HG03060 (cell line): ENCODE data around the gene PRR36.
A peak's percentile ranks its signal among the peaks of the same experiment; 100 is the strongest.

Experiments
- ATAC-seq: cut with Tn5 transposase; IDR thresholded peaks from one replicate; pipeline ENCODE4 v1.9.1; 2021; ENCODE audit warnings: low read depth, moderate number of reproducible peaks; ENCODE audit not compliant: unreplicated experiment

PRR36 gene

DNA sequence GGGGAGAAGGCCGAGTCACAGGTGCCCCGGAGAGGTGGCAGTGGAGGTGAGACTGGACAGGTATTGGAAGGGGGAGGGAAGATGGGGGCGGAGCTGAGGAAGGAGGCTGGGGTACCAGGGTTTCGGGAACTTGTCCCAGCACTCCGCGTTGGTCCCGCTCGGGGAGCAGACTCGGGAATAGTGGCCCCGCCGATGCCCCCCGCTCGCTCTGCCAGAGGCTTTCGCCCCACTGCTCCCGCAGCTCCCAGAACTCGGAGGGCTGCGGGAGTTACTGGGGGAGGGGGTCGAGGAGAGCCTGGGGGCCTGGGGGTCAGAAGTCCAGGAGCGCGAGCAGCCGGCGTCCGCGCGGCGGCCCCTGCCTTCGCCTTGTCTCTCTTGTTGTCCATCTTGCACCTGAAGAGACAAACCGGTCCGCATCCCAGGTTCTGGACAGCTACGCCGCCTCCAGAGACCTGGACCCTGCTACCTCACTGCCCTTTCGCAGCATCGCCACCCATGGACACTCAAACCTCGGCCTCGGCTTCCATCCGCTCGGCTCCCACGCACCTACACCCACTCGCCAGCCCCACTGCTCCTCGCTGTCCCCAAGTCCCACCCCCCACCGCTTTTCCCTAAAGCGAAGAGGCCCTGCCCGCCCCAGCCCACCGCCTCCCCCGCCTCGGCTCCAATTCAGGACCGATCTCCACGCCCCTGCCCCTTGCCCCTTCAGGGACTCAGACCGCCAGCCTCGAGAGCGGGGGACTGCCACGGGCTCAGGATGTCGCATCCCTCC, 700 bp downstream of the PRR36 start:
- ATAC-seq: no peak

DNA sequence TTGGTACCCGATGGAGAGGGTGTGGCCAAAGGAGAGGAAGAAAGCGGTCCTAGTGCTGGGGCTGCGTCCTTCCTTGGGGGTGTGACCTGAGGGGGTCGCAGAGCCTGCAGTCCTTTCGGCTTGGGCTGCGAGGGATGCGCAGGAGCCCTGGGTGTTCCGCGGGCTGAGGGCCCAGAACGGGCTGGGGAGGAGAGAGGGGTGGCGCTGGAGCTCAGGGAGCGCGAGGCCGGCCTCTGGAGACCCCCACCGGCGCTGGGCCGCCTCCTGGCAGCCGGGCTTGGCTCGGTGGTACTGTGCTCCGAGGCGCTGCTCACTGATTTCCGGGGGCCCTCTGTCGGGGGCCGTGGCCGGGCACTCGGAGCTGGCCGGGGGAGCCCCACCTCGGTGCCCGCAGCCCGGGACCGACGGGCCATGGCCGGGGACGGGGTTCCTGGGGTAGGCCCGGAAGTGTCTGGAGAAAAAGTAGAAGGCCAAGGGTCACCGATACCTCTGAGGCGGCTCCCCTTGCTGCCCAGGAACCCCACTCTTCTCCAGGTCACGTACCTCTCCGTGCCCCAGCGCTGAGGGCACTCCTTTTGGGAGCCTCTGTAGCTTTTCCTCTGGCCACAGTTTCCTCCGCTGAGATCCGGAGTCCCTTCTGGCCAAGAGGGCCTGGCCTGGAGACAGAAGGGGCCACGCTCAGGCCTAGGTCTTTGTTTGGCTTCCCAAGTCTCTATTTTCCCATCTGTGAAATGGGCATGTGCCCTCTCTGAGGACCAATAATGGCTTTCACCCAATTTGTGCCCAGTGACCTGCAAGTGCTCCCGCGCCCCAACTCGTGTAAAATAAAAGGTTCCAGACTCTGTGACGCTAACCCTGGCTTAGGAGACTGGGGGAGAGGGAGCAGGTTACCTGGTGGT, 1.6 kb downstream of the PRR36 start:
- no peak for ATAC-seq

DNA sequence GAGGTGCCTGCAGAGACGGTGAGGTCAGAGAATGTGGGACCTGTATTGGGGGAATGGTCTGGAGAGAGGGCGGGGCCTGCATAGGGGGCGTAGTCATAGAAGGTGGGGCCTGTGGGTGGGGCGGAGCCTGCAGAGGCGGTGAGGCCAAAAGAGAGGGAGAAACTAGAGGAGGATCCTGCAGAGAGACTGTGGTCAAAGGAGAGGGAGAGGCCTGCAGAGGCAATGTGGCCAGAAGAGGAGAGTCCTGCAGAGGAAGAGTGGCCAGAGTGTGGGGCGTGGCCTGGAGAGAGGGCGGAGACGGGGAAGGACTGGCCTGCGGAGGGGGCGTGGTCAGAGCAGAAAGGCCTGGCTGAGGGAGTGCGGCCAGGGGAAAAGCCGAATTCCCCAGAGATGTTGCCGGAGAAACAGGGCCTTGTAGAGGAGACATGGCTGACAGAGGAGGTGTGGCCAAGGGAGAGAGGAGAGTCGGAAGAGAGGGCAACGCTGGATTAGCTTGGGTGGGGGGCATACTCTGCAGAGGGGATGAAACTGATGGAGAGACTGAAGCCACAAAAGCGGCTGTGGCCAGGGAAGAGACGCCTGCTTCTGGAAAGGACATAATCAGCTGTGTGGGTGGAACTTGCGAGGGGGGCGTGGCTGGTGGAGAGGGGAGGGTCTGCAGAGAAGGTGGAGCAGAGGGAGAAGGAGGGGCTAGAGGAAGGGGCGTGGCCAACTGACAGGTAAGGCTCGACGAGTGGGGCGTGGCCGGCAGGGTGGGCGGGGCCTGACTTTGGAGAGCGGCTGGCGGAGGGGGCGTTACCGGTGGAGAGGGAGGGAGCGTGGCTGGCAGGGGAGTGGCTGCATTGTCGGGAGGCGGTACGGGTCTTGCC, 2.5 kb downstream of the PRR36 start:
- no peak for ATAC-seq

DNA sequence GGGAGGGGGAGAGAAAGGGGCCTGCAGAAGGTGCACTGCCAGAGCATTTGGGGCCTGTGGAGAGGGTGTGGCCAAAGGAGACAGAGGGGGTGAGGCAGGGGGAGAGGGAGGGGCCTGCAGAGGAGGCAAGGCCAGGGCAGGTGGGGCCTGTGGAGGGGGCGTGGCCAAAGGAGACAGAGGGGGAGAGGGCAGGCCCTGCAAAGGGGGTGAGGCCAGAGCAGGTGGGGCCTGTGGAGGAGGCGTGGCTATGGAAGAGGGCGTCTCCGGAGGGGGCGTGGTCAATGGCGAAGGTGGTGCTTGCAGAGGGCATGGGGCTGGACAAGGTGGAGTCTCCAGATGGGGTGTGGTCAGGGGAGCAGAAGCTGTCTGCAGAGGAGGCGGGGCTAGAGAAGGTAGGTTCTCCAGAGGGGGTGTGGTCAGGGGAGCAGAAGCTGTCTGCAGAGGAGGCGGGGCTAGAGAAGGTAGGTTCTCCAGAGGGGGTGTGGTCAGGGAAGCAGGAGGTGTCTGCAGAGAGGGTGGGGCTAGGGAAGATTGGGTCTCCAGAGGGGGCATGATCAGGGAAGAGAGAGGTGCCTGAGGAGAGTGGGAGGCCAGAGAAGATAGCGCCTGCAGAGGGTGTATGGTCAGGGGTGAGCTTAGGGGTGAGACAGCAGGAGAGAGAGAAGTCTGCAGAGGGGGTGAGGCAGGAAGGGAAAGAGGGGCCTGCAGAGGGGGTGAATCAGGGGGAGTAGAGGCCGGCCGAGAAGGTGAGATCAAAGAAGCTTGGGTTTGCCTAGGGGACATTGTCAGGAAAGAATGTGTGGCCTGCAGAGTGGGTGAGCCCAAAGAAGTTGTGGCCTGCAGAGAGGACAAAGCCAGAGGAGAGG, 3.4 kb downstream of the PRR36 start:
- ATAC-seq: no peak

DNA sequence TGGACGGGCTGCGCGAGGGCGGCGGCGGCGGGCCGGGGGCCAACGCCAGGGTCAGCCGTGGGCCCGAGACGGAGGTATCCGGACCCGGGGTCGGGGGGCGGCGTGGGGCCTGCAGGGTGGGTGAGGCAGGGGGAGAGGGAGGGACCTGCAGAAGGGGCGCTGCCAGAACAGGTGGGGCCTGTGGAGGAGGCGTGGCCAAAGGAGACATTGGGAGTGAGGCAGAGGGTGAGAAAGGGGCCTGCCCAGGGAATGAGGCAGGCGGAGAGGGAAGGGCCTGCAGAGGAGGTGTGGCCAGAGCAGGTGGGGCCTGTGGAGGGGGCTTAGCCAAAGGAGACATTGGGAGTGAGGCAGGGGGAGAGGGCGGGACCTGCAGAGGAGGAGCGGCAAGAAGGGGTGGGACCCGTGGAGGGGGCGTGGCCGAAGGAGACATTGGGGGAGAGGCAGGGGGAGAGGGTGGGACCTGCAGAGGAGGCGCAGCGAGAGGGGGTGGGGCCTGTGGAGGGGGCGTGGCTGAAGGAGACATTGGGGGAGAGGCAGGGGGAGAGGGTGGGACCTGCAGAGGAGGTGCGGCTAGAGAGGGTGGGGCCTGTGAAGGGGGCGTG, 4.2 kb downstream of the PRR36 start:
- ATAC-seq: no peak

DNA sequence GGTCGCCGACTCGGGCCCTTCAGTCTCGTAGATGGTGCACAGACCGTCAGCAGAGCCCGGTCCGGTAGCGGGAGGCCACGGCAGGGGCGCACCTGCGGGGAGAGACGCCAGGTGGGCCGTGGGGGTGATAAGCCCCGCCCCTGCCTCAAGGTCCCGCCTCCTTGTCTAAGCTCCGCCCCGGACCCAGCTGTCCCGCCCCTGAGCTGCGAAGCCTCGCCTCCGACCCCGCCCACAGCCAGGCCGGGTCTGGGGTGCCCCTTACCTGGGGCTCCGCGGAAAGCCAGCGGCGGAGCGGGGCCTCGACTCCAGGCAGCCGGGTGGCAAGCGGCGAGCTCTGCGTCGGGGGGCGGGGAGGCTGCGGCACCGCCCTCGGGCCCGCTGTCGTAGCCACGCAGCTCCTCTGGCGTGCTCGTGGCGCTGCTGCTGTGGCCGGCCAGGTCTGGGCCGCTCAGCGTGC, 4.7 kb downstream of the PRR36 start:
- ATAC-seq: peak; percentile 27

DNA sequence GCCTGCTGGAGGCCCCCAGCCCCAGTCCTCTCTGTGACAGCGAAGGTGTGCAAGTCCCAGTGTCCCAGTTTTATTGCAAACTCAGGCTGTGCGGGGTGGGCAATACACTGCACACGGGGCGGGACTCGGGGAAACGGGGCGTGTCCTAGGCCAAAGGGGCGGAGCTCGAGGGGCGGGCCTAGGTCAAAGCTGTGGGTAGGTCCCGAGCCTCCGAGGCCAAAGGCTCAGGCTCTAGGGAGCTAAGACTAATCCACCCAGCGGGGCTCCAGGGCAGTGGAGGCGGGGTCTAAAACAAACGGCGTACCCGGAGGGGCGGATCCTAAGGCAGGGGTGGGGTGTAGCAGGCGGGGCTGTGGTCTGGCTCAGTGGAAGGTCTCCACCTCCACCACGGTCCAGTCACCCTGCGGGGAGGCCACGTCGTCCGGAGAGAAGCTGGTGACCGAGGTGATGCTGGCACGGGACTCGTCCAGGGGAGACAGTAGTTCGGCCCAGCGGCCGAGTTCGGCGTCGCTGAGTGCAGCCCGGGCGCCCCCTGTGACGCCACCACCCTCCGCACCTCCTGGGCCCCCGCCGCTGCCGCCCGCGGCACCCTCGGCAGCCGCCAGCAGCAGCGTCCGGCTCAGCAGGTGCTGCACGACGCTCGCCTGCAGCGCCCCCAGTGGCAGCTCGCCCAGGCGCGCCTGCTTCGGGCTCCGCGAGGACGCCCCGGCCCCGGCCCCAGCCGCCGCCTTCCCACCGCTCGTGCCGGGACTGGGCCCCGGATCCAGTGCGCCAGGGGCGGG, 5.3 kb downstream of the PRR36 start:
- peak; percentile 28 for ATAC-seq

DNA sequence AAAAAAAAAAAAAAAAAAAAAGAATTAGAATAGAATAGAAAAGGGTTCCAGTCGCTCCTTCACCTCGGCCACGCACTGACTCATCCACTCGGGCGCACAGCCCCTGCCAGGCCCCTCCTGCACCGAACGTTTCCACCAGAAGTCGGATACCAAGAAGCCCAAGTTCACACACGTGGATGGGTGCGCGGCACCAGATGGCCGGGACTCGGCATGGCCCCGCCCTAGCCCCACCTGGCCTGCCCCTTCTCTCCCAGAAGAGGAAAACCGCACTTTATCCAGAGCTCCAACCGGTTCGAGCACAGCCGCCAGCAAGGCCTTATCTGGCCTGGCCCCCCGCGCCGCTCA, 5.9 kb downstream of the PRR36 start:
- no peak for ATAC-seq

DNA sequence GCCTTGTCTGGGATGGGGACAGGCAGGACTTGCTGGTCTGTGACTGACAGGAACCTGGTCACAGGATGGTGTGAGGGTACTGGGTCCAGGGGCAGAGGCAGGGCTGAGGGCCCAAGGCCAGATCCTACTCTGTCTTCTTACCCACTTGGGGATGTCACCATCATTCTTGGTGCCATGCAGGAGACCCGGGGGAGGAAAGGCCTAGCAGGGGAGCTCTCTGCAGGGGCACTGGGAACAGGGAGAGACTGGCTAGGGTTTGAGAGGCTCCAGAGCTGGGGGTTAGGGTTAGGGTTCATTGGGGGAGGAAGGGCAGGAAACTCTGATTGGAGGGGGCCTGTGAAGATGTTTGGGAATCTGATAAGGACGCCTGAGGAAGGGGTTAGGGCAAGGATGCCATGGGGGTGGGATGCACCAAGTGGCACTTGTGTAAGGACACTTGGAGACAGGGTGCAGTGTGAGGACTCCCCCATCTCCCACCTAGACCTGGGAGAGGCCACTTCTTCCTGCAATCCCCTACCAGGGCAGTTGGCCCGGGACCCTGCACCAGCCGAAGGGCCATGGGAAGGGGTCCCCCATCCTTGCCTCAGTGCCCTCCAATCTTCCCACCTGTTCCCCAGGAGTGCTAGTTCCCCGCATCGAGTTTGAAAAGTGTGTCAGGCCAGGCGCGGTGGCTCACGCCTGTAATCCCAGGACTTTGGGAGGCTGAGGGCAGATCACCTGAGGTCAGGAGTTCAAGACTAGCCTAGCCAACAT, 6.9 kb downstream of the PRR36 start:
- no peak for ATAC-seq

DNA sequence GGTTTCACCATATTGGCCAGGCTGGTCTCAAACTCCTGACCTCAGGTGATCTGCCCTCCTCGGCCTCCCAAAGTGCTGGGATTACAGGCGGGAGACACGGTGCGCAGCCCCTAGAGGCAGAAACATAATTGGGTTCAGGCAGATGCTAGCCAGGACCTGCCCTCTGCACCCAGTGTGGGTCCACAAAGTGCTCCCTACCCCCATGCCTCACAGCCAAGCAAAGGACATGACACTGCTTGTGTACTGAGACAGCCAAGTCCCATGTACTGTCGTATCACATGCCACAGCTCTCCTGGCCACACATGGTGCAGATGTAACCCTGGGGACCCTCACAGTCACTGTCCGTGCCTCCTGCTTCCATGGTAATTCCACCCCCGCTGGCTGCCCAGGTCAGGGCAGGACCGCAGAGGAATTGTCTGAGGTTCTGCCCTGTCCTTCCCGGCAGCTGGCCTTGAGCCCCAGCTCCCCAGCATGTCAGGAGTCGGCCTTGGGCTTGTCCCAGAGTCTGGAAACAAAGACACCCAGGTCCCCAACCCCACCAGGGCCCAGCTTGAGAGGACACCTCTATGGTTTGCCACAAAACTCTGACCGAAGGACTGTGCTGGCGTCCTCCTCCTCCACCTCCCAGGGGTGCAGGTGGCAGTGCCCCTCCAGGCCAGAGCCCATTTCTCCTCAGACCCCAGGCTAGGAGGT, 7.6 kb downstream of the PRR36 start:
- no peak for ATAC-seq

DNA sequence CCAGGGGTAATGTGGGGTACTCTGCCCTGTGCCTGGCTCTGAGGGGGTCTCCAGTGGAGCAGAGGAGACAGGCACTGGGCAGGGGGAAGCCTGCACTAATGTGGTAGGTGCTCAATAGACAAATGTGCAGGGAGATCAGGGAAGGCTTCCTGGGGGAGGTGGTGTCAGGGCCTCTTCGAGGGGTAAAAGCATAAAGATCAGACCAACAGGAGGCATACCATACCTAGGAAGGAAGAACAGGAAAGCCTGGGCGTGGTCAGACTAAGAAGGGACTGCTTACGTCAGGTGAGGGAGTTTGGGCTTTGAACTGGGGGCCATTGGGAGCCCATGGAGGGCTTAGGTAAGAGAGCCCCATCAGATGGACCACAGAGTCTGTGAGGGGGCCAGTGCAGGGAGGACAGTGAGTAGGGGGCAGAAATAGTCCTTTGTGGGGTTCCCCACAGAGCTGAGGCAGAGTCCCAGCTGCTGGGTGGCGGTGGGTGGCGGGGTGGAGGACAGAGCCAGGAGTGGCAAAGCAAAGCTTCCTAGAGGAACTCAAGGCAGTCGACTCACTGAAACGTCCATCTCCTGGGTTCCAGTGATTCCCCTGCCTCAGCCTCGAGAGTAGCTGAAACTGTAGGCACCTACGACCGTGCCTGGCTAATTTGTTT, 8.8 kb downstream of the PRR36 start:
- ATAC-seq: no peak

DNA sequence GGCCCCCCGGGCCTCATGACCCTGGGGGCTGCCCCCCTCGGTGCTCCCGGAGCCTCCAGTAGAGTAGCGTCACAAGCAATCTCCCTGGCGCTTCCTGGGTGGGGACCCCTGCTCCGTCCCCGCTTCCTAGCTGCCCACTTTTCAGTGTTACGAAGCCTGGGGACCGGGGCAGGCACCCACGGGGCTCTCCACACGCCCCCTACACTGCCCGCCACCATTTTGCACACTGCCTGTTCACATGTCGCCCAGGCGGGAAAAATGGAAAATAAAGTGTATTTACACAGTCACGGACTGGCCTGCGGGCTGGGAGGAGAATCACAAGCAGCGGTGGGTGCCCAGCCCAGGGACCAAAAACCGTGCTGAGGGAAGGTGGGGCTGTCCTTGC, 9.5 kb downstream of the PRR36 start:
- ATAC-seq: no peak

DNA sequence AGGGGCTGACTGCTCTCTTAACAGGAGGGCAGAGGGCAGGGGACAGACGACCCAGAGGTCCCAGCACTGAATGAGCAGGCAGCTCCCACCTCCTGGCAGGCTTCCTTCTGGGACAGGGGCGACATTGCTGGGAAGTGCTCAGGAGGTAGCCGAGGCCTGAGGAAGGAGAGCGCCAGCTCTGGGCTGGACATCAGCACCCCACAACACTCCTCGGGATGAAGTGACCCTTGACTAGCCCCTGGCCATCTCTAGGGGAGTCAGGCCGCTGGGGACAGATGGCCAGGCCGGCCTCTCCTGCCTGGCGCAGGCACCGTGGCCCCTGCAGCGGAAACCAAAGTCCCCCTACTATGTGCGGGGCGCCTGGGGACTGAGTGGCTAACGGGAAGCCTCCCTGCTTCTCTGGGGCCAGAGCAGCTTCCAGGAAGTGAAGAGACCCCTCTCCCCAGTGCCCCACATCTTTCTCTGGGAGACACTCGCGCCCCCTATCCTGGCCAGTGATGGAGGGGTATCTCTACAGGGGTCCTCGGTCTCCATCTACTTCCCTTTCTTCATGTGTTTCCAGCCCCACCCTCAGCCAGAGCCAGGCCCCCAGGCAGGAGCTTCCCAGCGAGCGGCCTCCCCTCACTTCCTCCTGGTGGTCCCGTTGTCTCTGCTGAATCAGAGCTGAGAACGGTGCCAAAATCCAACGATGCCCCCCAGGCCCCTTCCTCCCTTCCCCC, 10.1 kb downstream of the PRR36 start:
- ATAC-seq: no peak

DNA sequence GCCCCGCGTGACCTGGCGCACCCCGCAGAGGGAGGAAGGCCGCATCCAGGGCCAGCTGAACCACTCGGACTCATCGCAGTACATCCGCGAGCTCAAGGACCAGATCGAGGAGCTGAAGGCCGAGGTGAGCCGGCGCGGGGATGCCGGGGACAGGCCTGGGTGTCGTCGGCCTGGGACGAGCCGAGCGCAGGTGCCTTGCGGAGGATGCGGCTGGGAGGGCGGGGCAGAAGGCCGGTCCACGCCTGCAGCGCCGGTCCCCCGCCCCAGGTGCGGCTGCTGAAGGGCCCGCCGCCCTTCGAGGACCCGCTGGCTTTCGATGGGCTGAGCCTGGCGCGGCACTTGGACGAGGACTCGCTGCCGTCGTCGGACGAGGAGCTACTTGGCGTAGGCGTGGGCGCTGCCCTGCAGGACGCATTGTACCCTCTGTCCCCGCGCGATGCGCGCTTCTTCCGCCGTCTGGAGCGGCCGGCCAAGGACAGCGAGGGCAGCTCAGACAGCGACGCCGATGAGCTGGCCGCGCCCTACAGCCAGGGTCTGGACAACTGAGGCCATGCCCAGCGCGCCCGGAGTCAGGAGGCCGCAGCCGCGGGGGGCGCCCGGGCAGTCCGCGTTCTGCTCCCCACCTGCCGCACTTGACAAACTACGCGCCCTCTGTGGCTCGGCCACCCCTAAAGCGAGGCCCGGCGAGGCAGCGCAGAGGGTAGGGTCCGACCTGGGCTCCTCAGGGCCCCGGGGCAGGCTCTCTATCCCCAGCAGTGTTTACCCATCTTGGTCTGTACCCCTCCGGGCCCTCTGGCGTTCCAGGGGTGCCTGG, 10.8 kb downstream of the PRR36 start:
- ATAC-seq: no peak

DNA sequence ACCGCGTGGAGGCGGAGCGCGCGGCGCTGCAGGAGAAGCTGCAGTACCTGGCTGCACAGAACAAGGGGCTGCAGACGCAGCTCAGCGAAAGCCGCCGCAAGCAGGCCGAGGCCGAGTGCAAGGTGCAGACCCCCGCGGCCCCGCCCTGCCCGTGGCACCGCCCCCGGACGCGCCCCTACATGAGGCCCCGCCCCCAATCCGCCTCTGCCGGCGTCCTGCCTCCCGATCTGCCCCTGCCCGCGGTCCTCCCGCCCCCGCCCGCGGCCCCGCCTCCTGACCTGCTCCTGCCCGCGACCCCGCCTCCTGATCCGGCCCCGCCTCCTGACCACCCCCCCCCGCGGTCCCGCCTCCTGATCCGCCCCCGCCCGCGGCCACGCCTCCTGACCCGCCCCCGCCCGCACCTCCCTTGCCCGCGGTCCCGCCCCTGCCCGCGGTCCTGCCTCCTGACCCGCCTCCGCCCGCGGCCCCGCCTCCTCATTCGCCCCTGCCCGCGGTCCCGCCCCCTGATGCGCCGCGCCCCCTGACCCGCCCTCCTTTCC, 11.7 kb downstream of the PRR36 start:
- ATAC-seq: no peak
